HT1080 (cell line): ENCODE measurements around the gene RDH16. TPM values are rescaled to one million over a fixed set of nuclear protein-coding genes. Genes with fewer than 3 reads are reported as not detected.
"Not testable (repeated sequence)": the region's sequence is repeated elsewhere in the genome, so short reads cannot be mapped to it uniquely, and the experiment has no call there.

Source experiments
- DNase-seq: peaks from one replicate; pipeline ENCODE4 v3.0.0-alpha.2; 2015; ENCODE audit warnings: low read depth
- total RNA-seq: library from RNA; depleted of rRNA; stranded (reverse); fragments of >200 nt; shearing (Covaris generic); gene quantifications from 2 replicates; pipeline ENCODE4 v1.2.3, GENCODE V29; 2014

The RDH16 gene
- total RNA-seq, 1 experiment from 2014 or later: not detected

GRCh38 chr12:56954958-56955355 is 2.5 kb downstream of the RDH16 start:
- no peak for DNase-seq

- DNase-seq: no peak
These were observed 3.1 kb downstream of the RDH16 start for GRCh38 chr12:56954057-56954957.

- DNase-seq: no peak
These were observed 4.1 kb downstream of the RDH16 start for GRCh38 chr12:56953314-56953713.

- DNase-seq: no peak
These were observed 5.6 kb downstream of the RDH16 start for GRCh38 chr12:56951582-56952339.

- no peak for DNase-seq
These were observed 8.5 kb downstream of the RDH16 start for GRCh38 chr12:56948881-56949280.

- DNase-seq: no peak
These were observed 9.0 kb downstream of the RDH16 start for GRCh38 chr12:56948457-56948777.

GRCh38 chr12:56947633-56948456 is 9.6 kb downstream of the RDH16 start:
- DNase-seq: peak; percentile 29

GRCh38 chr12:56943878-56944277 is 13.5 kb downstream of the RDH16 start:
- DNase-seq: no peak

- not testable (repeated sequence) for DNase-seq
These were observed 14.0 kb downstream of the RDH16 start for GRCh38 chr12:56943374-56943773.

GRCh38 chr12:56941299-56942017 is 15.9 kb downstream of the RDH16 start:
- peak; percentile 78 for DNase-seq

- DNase-seq: not testable (repeated sequence)
These were observed 16.5 kb downstream of the RDH16 start for GRCh38 chr12:56940942-56941298.

GRCh38 chr12:56935752-56936151 is 21.7 kb downstream of the RDH16 start:
- DNase-seq: no peak

GRCh38 chr12:56935157-56935556 is 22.3 kb downstream of the RDH16 start:
- no peak for DNase-seq

- no peak for DNase-seq
These were observed 23.4 kb downstream of the RDH16 start, which contains the start of gene SDR9C7 for GRCh38 chr12:56933826-56934625. SDR9C7 (minus strand) TSS chr12:56934408; CDS start chr12:56934261, 147 bp downstream.

- no peak for DNase-seq
These were observed 24.5 kb downstream of the RDH16 start for GRCh38 chr12:56932867-56933266.

GRCh38 chr12:56932146-56932545 is 25.3 kb downstream of the RDH16 start:
- DNase-seq: no peak

- DNase-seq: peak; percentile 31
These were observed 25.9 kb downstream of the RDH16 start for GRCh38 chr12:56931474-56931978.

GRCh38 chr12:56930241-56930640 is 27.2 kb downstream of the RDH16 start:
- no peak for DNase-seq

GRCh38 chr12:56929780-56930179 is 27.6 kb downstream of the RDH16 start:
- no peak for DNase-seq

- DNase-seq: no peak
These were observed 29.1 kb downstream of the RDH16 start for GRCh38 chr12:56928262-56928661.
